ENCODE measurements around the gene RTN4R.

- TF ChIP-seq, protein P1, sequence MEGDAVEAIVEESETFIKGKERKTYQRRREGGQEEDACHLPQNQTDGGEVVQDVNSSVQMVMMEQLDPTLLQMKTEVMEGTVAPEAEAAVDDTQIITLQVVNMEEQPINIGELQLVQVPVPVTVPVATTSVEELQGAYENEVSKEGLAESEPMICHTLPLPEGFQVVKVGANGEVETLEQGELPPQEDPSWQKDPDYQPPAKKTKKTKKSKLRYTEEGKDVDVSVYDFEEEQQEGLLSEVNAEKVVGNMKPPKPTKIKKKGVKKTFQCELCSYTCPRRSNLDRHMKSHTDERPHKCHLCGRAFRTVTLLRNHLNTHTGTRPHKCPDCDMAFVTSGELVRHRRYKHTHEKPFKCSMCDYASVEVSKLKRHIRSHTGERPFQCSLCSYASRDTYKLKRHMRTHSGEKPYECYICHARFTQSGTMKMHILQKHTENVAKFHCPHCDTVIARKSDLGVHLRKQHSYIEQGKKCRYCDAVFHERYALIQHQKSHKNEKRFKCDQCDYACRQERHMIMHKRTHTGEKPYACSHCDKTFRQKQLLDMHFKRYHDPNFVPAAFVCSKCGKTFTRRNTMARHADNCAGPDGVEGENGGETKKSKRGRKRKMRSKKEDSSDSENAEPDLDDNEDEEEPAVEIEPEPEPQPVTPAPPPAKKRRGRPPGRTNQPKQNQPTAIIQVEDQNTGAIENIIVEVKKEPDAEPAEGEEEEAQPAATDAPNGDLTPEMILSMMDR (IDR thresholded peaks at IDR 0.05), result no peak
- no peak for TF ChIP-seq TCF7L2 (IDR thresholded peaks at IDR 0.05; ENCODE audit: low read depth, low read length)
- no peak for TF ChIP-seq POLR2AphosphoS5 (IDR thresholded peaks at IDR 0.05; ENCODE audit: low read depth, low read length)
- no peak for TF ChIP-seq SIN3A (IDR thresholded peaks at IDR 0.05; ENCODE audit: borderline replicate concordance, insufficient read depth, low read depth, low read length)
Observed at GRCh38 chr22:20234760-20235388, 33.2 kb downstream of the RTN4R start.

Data from Panc1 (cell line).